Activated naive CD4-positive, alpha-beta T cell treated with anti-CD3 and anti-CD28 coated beads, Interleukin-2, amount 50 U/mL, for 24 hours (primary cell): Measurements from ENCODE around the gene TMPRSS4.

Source experiments
- H3K27ac Mint-ChIP-seq: one replicate; pipeline ENCODE4 v1.8.0; 2021; ENCODE audit warnings: mild to moderate bottlenecking, mixed read lengths
- H3K27me3 Mint-ChIP-seq: one replicate; pipeline ENCODE4 v1.8.0; 2021; ENCODE audit warnings: mixed read lengths
- H3K36me3 Mint-ChIP-seq: one replicate; pipeline ENCODE4 v1.8.0; 2021; ENCODE audit warnings: mixed read lengths
- H3K4me1 Mint-ChIP-seq: one replicate; pipeline ENCODE4 v1.8.0; 2021; ENCODE audit warnings: mixed read lengths
- H3K4me3 Mint-ChIP-seq: one replicate; pipeline ENCODE4 v1.8.0; 2021; ENCODE audit warnings: mild to moderate bottlenecking, mixed read lengths
- H3K9me3 Mint-ChIP-seq: one replicate; pipeline ENCODE4 v1.8.0; 2021; ENCODE audit warnings: mixed read lengths

Gene TMPRSS4

DNA sequence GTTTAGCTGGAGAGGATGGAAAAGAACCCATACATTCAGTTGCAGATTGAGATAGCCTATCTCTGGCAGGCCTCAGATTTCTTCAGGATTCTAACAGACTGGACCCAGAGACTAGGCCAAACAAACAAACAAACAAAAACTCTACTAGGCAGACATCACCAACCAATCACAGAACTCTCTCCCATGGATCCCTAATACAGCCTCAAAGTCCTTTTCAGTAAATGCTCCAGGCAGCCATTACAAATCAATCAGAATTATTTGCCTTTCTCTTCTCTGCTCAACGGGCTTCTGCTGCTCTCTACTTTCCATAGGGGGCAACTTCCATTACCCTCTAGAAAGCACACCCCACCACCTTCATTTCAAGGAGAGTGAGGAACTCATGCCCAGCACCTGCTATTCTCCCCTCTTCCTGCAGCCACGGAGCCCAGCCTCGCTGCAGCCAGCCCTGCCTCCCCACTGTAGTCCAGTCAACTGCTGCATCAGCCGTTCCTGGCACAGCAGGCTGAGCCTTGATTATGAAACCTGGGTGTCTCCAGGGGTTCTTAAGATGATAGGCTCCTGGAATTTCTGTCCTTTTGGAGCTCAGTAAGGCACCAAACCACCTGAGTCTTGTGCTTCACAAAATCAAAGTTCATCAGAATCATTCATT lies 28.9 kb downstream of the TMPRSS4 start:
- no peaks in the 10 kb centered on the region for H3K27me3 Mint-ChIP-seq
- no peaks in the 10 kb centered on the region for H3K9me3 Mint-ChIP-seq
- no peak overlapping the region for H3K27ac Mint-ChIP-seq
- H3K4me3 Mint-ChIP-seq = no peak overlapping the region
- no peaks in the 10 kb centered on the region for H3K36me3 Mint-ChIP-seq
- no peaks in the 10 kb centered on the region for H3K4me1 Mint-ChIP-seq

DNA sequence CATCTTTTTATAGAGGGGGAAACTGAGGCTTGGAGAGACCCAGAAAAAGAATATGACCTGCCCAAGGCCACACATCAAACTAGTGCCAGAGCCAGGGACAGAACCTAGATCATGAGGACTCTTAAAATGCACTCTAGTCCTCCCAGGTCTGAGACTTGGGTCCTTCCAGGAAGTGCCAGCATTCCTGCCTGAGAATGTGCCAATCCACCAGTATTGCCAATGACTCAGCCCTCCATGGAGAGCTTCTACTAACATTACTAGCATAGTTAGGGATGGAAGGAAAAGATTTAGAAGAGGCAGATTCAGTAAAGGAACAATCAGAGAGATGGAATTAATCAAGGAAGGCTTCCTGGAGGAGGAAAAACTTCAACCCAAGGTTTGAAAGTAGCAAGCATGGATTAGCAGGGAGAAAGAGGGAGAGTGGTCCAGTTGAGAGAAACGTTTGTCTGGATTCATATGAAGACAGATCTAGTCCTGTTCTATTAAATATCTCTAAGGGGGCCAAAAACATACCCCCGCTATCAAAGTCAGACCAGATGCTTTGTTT lies 30.0 kb downstream of the TMPRSS4 start:
- Mint-ChIP-seq H3K27ac (no peak overlapping the region), H3K4me3 (no peak overlapping the region), H3K36me3 (no peaks in the 10 kb centered on the region), H3K9me3 (no peaks in the 10 kb centered on the region), H3K27me3 (no peaks in the 10 kb centered on the region), H3K4me1 (no peaks in the 10 kb centered on the region)

DNA sequence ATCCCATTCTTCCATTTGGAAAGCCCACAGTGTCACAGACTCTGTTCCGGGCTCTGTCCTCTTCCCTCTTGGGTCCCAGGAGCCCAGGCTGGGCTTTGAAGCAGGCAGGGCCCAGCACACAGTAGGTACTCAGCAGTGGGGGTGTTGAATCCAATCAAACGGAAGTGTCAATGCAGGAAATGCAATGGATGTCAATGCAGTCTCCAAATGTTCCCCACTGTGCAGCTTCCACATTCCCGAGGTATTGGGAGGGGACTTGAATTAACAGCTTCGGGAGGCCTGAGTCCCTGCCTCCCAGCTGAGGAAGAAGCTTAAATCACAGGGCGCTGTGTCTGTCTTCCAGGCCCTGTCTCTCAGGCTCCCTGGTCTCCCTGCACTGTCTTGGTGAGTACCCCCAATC lies 31.6 kb downstream of the TMPRSS4 start:
- Mint-ChIP-seq H3K27me3 (no peaks in the 10 kb centered on the region), H3K36me3 (no peaks in the 10 kb centered on the region), H3K4me3 (no peak overlapping the region), H3K9me3 (no peaks in the 10 kb centered on the region), H3K4me1 (no peaks in the 10 kb centered on the region), H3K27ac (no peak overlapping the region)

DNA sequence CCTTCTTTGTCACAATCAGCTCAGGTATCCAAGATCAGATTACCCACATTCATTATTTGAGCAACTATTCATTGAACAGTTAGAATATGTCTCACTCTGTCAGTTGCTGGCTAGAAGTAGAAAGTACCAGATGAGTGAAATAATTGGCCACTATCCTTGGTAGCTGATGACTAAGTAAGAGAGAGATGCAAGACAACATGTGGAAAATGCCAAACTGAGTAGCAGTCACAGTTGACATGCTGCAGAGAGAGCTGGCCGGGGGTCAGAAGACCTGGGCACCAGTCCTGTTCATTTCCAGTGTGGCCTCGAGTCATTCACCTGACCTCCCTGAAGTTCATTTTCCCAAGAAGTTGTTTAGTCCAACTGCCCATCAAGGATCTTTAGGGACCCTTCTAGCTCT lies 32.4 kb downstream of the TMPRSS4 start:
- H3K27ac Mint-ChIP-seq = no peak overlapping the region
- H3K9me3 Mint-ChIP-seq = no peaks in the 10 kb centered on the region
- no peaks in the 10 kb centered on the region for H3K27me3 Mint-ChIP-seq

DNA sequence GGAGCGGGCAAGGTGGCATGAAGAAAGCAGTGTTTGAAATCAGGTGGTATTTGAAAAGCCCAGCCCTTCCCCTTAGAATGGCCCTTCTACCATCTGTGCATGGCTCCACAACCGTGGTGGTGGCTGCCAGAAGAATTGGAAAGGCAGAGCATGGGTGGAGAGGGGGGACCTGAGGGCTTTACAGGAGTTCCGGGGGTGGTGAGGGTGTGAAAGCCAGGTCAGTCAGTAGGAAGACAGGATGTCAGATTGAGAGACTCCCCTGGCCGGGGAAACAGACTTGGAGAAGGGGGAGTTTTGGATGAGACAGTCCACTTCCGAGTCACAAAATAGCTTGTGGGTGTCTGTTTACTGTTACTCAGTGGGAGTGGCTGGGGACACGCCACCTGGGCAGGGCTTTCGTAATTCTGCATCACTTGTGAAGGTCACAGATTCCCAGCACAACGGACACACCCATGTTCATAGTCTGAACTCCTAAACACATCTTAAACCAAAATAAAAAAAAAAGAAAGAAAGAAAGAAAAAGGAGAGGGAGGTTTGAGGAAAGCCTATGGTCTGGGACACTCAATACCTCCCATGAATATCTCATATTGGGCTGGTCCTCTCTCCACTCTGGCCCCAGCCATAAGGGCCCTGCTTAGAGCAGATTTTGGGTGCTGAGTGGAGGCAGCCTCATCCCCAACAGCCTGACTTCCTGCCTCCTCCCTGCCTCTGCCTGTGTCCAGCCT lies 34.3 kb downstream of the TMPRSS4 start:
- Mint-ChIP-seq H3K27me3 (no peaks in the 10 kb centered on the region), H3K4me3 (no peak overlapping the region), H3K27ac (no peak overlapping the region), H3K4me1 (no peaks in the 10 kb centered on the region), H3K9me3 (no peaks in the 10 kb centered on the region), H3K36me3 (no peaks in the 10 kb centered on the region)

More for the DNA sequence above, 32.4 kb downstream of the TMPRSS4 start:
- no peaks in the 10 kb centered on the region for H3K4me1 Mint-ChIP-seq
- H3K36me3 Mint-ChIP-seq = no peaks in the 10 kb centered on the region
- H3K4me3 Mint-ChIP-seq = no peak overlapping the region

DNA sequence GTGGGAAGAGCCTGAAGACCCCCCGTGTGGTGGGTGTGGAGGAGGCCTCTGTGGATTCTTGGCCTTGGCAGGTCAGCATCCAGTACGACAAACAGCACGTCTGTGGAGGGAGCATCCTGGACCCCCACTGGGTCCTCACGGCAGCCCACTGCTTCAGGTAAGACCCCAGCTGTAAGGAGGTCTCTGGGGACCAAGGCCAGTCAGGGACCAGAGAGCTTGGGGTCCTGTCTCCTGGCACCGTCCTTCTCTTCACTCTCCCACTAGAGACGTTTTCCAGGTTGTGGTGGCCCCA lies 34.8 kb downstream of the TMPRSS4 start:
- Mint-ChIP-seq H3K4me3 (no peak overlapping the region), H3K27ac (no peak overlapping the region)

DNA sequence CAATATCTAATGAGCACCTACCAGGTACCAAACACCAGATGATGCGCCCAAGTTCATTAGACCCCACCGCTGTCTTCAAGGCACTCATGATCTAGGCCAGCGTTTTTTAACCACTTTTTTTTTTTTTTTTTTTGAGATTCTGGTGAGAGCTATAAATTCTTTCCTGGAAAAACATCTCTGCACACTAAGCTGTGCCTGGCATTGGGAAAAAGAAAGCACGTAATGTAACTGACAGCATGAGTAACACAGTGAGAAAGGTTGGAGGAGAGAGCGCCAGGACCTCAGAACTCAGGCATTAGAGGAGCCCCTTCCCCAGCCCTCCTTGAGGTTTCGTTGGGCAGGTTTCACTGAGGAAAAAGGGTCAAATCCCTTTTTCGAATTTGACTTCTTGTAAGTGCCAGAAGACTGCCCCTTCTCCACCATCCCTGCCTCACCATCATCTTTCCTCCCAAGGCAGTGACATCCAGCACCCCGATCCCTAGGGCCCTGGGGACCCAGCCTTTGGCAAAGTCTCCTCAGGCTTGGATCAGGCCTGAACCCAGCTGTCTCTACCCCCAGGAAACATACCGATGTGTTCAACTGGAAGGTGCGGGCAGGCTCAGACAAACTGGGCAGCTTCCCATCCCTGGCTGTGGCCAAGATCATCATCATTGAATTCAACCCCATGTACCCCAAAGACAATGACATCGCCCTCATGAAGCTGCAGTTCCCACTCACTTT lies 36.0 kb downstream of the TMPRSS4 start:
- peaks cover 2% of the 10 kb centered on the region for H3K27me3 Mint-ChIP-seq
- H3K27ac Mint-ChIP-seq = no peak overlapping the region
- H3K4me3 Mint-ChIP-seq = no peak overlapping the region
- no peaks in the 10 kb centered on the region for H3K9me3 Mint-ChIP-seq
- no peaks in the 10 kb centered on the region for H3K36me3 Mint-ChIP-seq
- H3K4me1 Mint-ChIP-seq = no peaks in the 10 kb centered on the region

More for the DNA sequence above, 34.8 kb downstream of the TMPRSS4 start:
- Mint-ChIP-seq H3K9me3 (no peaks in the 10 kb centered on the region), H3K36me3 (no peaks in the 10 kb centered on the region), H3K4me1 (no peaks in the 10 kb centered on the region), H3K27me3 (no peaks in the 10 kb centered on the region)

DNA sequence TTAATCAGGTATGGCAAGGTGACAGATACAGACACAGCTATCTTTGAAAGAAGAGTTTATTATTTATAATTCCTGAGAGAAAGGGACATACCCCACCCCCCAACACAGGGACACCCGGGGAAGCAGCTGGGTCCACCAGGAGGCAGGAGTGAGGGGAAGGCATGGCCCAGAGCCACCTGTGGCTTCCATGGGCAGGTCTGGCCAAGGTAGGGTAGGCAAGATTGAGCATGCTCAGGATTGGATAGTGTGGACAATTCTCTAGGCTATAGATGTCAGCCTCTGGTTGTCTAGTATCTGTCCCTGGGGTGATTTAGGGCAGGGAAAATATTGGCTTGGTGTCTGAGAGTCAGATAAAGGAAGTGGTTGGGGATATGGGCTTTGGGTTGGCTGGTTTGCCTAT lies 37.4 kb downstream of the TMPRSS4 start:
- H3K4me3 Mint-ChIP-seq = no peak overlapping the region
- H3K9me3 Mint-ChIP-seq = no peaks in the 10 kb centered on the region
- no peak overlapping the region for H3K27ac Mint-ChIP-seq
- no peaks in the 10 kb centered on the region for H3K4me1 Mint-ChIP-seq
- peaks cover 2% of the 10 kb centered on the region for H3K27me3 Mint-ChIP-seq
- no peaks in the 10 kb centered on the region for H3K36me3 Mint-ChIP-seq

DNA sequence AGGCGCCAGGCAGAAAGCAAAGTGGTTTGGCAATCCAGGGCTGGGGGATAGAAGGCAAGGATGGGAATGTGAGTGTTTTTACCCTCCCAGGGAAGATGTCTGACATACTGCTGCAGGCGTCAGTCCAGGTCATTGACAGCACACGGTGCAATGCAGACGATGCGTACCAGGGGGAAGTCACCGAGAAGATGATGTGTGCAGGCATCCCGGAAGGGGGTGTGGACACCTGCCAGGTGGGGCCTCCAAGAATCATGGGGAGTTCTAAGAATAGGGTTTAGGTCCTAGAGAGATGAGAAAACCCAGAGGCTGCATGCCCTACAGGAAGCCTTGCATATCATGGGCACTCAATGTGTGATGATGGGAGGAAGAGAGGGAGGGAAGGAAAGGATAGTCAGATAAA lies 38.2 kb downstream of the TMPRSS4 start:
- Mint-ChIP-seq H3K4me1 (no peaks in the 10 kb centered on the region), H3K9me3 (no peaks in the 10 kb centered on the region), H3K27me3 (peaks cover 2% of the 10 kb centered on the region), H3K36me3 (no peaks in the 10 kb centered on the region), H3K27ac (no peak overlapping the region), H3K4me3 (no peak overlapping the region)

DNA sequence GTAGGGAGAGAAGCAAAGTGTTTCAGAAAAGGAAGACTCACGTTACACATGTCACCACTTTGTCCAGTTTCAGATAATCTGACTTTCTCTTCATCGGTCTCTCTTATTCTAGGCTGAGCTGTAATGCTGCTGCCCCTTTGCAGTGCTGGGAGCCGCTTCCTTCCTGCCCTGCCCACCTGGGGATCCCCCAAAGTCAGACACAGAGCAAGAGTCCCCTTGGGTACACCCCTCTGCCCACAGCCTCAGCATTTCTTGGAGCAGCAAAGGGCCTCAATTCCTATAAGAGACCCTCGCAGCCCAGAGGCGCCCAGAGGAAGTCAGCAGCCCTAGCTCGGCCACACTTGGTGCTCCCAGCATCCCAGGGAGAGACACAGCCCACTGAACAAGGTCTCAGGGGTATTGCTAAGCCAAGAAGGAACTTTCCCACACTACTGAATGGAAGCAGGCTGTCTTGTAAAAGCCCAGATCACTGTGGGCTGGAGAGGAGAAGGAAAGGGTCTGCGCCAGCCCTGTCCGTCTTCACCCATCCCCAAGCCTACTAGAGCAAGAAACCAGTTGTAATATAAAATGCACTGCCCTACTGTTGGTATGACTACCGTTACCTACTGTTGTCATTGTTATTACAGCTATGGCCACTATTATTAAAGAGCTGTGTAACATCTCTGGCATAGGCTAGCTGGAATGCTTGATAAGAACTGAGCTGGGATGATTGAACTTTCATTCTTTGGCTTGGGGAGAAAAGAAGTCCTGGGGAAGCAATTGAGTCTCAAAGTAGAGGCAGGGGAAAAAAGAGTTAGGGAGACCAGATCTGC lies 41.1 kb downstream of the TMPRSS4 start:
- Mint-ChIP-seq H3K4me1 (no peaks in the 10 kb centered on the region), H3K27ac (no peak overlapping the region), H3K36me3 (no peaks in the 10 kb centered on the region), H3K9me3 (no peaks in the 10 kb centered on the region), H3K27me3 (peaks cover 5% of the 10 kb centered on the region), H3K4me3 (no peak overlapping the region)

DNA sequence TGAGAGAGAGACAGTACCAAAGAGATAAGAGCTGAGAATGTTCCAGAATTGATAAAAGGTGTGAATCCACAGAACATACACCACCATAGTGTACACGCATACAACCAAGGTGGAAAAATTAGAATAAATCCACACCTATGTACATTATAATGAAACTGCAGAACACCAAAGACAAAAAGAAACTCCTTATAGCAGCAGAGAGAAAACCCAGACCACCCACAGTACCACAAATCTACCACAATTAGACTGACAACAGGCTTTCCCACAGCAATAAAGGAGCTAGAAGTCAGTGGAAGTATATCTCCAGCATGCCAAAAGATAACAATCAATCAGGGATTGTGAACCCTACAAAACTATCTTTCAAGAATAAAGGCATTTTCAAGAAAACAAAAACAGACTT lies 43.9 kb downstream of the TMPRSS4 start:
- Mint-ChIP-seq H3K4me1 (no peaks in the 10 kb centered on the region), H3K27ac (no peak overlapping the region), H3K36me3 (no peaks in the 10 kb centered on the region), H3K4me3 (no peak overlapping the region), H3K27me3 (peaks cover 5% of the 10 kb centered on the region), H3K9me3 (no peaks in the 10 kb centered on the region)

DNA sequence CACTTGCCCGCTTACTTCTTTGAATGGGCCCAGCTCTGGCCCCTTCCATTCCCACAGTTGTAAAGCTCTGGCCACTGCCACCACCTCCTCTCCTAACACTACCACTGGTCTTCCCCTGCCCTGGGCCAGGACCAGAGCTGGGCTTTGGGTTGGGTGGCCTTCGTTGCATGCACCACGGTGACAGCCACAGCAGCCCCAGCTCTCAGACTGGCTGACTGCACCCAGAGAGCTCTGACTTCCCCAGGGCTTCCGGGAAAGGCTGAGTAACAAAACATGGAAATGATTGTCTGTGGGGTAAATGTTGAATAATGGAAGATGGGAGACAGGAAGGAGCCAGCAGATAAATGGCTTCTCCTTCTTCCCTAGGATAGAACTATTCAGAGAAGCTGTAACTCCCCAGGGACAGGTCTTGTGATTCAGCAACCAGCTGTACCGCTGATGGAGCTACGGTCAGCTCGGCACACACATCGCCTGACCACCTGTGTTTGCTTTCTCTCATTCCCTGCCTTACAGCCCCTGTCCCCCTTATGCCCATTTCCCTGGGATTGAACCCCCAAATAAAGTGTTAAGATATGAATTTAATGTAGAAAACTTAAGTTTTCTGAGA lies 48.2 kb downstream of the TMPRSS4 start:
- Mint-ChIP-seq H3K4me3 (no peak overlapping the region), H3K27ac (no peak overlapping the region), H3K36me3 (no peaks in the 10 kb centered on the region), H3K4me1 (no peaks in the 10 kb centered on the region), H3K9me3 (no peaks in the 10 kb centered on the region), H3K27me3 (peaks cover 7% of the 10 kb centered on the region)

DNA sequence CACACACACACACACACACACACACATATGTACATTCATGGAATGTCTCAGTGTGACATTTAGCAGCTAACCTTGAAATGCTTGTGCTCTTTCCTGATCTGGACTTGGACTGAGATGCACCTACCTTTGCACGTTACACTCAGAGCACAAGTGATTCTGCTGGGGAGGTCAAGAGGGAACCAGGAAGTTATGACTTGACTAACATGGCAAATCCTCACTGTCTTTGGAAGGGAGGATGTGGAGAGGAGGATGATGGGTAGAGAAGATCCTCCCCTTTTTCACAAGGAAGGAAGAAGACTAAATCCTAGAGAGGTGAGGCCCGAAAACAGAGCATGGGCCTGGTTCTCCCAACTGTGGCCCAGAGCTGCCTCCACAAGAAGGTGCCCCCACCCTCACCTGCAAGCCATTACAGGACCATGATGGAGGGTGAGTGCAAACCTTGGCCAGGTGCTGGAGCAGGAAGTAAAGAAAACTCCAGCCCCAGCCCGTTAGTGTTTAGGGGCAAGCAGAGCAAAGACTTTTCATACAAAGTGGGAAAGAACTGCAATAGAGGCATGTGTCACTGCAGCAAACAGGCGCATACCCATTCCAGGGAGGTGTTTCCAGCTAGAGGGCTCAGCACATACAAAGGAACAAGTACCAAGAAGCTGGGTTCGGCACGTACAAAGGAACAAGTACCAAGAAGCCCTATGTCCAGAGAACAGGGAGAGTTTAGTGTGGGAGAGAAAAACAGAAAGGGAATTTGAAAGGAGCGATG lies 49.4 kb downstream of the TMPRSS4 start:
- Mint-ChIP-seq H3K27ac (no peak overlapping the region), H3K27me3 (peaks cover 3% of the 10 kb centered on the region), H3K9me3 (no peaks in the 10 kb centered on the region), H3K4me3 (no peak overlapping the region), H3K4me1 (no peaks in the 10 kb centered on the region), H3K36me3 (no peaks in the 10 kb centered on the region)

DNA sequence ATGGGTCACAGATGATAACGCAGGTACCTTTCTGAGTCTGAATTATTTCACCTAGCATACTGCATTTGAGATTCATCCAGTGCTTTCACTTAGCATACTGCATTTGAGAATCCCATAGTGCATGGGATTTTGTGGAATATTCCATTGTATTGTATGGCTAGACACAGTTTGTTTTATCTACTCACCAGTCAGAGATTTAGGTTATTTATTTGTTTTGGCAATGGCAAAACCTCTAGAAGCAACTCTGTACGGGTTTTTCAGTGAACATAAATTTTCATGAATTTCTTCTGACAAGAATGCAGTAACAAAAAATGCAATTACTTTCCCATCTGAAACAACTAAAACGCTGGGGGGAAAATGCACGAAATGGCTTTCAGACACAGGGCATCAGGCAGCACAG lies 51.4 kb downstream of the TMPRSS4 start:
- Mint-ChIP-seq H3K4me1 (no peaks in the 10 kb centered on the region), H3K27me3 (peaks cover 4% of the 10 kb centered on the region), H3K27ac (no peak overlapping the region), H3K36me3 (no peaks in the 10 kb centered on the region), H3K4me3 (no peak overlapping the region), H3K9me3 (no peaks in the 10 kb centered on the region)
